Measurements from ENCODE around the gene TM2D3. TPM values are rescaled to one million over a fixed set of nuclear protein-coding genes. Genes with fewer than 3 reads are reported as not detected.
"Not testable (repeated sequence)": the region's sequence is repeated elsewhere in the genome, so short reads cannot be mapped to it uniquely, and the experiment has no call there.

The TM2D3 gene
- total and polyA plus RNA-seq, 9 donors: 46.0 to 76.9 (median 57.3) TPM

DNA sequence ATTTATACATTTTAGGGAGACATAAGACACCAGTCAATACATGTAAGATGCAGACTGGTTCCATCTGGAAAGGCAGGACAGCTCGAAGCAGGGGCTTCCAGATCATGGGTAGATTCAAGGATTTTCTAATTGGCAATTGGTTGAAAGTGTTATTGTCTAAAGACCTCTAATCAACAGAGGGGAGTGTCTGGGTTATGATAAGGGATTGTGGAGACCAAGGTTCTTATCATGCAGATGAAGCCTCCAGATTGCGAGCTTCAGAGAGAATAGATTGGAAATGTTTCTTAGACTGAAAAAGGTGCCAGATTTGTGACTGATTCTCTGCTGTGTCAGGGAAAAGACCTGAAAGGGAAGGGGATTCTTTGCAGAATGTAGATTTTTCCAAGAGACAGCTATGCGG lies 15.1 kb downstream of the TM2D3 start:
- H3K27me3 ChIP-seq: no peaks in the 10 kb centered on the region
- TF ChIP-seq POLR2A (IDR thresholded peaks at IDR 0.05) (no peak), EP300 (IDR thresholded peaks at IDR 0.05) (no peak)
- TF ChIP-seq, protein P1, sequence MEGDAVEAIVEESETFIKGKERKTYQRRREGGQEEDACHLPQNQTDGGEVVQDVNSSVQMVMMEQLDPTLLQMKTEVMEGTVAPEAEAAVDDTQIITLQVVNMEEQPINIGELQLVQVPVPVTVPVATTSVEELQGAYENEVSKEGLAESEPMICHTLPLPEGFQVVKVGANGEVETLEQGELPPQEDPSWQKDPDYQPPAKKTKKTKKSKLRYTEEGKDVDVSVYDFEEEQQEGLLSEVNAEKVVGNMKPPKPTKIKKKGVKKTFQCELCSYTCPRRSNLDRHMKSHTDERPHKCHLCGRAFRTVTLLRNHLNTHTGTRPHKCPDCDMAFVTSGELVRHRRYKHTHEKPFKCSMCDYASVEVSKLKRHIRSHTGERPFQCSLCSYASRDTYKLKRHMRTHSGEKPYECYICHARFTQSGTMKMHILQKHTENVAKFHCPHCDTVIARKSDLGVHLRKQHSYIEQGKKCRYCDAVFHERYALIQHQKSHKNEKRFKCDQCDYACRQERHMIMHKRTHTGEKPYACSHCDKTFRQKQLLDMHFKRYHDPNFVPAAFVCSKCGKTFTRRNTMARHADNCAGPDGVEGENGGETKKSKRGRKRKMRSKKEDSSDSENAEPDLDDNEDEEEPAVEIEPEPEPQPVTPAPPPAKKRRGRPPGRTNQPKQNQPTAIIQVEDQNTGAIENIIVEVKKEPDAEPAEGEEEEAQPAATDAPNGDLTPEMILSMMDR (IDR thresholded peaks at IDR 0.05): no peak
- intact Hi-C loops (cut with DNase I): no loop called here
- no peaks in the 10 kb centered on the region for H3K9me3 ChIP-seq
- H3K27ac ChIP-seq: no peak overlapping the region
- no peaks in the 10 kb centered on the region for H3K36me3 ChIP-seq
- H3K4me1 ChIP-seq (ENCODE audit: insufficient read depth): no peaks in the 10 kb centered on the region
- no peak for DNase-seq
- H3K4me3 ChIP-seq: no peak overlapping the region
- WGBS, 3 donors: 82 to 85% (median 82%) methylated on average over 3 of the region's 3 CpGs

DNA sequence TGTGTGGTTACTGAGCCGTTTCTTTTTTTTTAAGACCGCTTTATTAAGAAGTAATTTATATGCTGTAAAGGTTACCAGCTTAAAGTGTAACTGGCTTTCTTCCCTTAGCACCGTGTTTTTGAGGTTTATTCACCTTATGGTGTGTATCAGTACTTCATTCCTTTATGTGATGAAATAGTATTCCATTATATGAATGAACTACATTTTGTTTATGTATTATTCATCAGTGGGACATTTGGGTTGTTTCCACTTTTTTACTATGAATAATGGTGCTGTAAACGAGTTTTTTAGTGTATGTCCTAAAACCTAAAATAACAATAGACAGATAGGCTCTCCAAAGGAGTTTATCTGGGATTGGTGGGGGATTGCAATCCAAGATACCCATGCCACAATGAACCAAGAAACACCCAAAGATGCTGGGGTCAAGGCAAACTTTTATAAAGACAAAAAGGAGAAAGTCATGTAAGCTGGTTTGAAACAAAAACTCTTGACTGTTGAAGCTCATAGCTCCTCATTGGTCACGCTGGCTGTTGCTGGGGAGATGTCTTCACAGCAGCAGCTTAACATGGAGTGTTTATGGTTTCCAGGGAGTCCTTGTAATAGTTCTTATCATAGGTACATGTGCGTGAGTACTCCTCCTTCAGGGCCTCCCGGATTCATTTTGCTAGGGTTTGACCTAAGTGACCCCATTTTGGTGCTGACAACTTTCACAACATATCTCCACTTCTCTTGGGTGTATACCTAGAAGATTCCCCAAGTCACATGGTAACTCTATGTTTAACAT lies 16.0 kb downstream of the TM2D3 start:
- no peaks in the 10 kb centered on the region for H3K4me1 ChIP-seq (ENCODE audit: insufficient read depth)
- TF ChIP-seq, protein P1 (IDR thresholded peaks at IDR 0.05): no peak
- TF ChIP-seq POLR2A (IDR thresholded peaks at IDR 0.05) (no peak), EP300 (IDR thresholded peaks at IDR 0.05) (no peak)
- intact Hi-C loops (cut with DNase I): no loop called here

DNA sequence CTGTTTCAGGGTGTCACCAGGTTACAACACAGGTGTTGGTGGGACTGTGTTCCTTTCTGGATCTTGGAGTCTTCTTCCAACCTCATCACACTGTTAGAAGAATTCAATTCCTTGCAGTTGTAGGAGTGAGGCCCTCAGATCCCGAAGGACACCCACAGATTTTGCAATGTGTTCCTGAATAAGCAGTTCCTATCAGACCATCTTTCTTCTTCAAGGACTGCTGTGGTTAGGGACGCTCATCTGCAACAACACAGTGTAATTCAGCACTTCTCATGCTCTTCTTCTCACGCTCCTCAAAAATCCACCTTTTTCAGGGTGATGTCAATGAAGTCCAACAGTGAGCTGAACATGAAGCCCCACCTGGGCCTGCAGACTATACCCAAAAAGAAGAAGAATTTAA lies 18.8 kb downstream of the TM2D3 start:
- no peak for DNase-seq
- H3K4me1 ChIP-seq (ENCODE audit: insufficient read depth): no peaks in the 10 kb centered on the region
- H3K9me3 ChIP-seq: no peaks in the 10 kb centered on the region
- no peaks in the 10 kb centered on the region for H3K27me3 ChIP-seq
- no peak for TF ChIP-seq POLR2A (IDR thresholded peaks at IDR 0.05)
- TF ChIP-seq, protein P1 (IDR thresholded peaks at IDR 0.05): no peak
- TF ChIP-seq EP300 (IDR thresholded peaks at IDR 0.05): no peak
- no peak overlapping the region for H3K27ac ChIP-seq
- 35 to 48% (median 36%) methylated on average over 3 of the region's 3 CpGs for WGBS, 3 donors
- intact Hi-C loops (cut with DNase I): no loop called here
- no peaks in the 10 kb centered on the region for H3K36me3 ChIP-seq
- no peak overlapping the region for H3K4me3 ChIP-seq

More for the DNA sequence above, 16.0 kb downstream of the TM2D3 start:
- Histone ChIP-seq H3K36me3 (no peaks in the 10 kb centered on the region), H3K4me3 (no peak overlapping the region), H3K27ac (no peak overlapping the region), H3K9me3 (no peaks in the 10 kb centered on the region), H3K27me3 (no peaks in the 10 kb centered on the region)
- DNase-seq: no peak
- 65 to 70% (median 66%) methylated on average over 7 of the region's 7 CpGs for WGBS, 3 donors

DNA sequence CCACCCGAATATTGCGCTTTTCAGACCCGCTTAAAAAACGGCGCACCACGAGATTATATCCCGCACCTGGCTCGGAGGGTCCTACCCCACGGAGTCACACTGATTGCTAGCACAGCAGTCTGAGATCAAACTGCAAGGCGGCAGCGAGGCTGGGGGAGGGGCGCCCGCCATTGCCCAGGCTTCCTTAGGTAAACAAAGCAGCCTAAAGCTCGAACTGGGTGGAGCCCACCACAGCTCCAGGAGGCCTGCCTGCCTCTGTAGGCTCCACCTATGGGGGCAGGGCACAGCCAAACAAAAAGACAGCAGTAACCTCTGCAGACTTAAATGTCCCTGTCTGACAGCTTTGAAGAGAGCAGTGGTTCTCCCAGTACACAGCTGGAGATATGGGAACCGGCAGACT lies 25.5 kb downstream of the TM2D3 start:
- H3K27me3 ChIP-seq; DNase-seq; H3K9me3 ChIP-seq; H3K4me3 ChIP-seq; intact Hi-C loops (cut with DNase I); H3K27ac ChIP-seq; H3K36me3 ChIP-seq; H3K4me1 ChIP-seq (ENCODE audit: insufficient read depth): not testable (repeated sequence)
- 88 to 90% (median 89%) methylated on average over 8 to 15 of the region's 15 CpGs for WGBS, 3 donors

DNA sequence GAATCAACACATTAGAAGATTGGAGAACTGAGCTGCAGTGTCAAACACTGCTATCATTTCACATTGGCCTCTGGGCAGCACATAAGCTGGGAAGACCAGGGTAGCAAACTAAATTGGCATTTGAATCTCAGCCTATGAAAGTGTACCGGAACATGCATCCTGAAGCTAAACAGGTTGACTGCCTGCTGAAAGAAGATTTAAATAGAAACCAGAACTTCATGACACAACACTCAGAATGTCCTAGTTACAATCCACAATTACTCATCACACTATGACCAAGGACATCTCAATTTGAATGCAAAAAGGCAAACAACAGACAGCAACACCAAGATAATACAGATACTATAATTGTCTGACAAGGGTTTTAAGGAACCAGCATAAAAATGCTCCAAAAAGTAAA lies 26.2 kb downstream of the TM2D3 start:
- no peak overlapping the region for H3K27ac ChIP-seq
- intact Hi-C loops (cut with DNase I): no loop called here
- H3K4me1 ChIP-seq (ENCODE audit: insufficient read depth): no peaks in the 10 kb centered on the region
- H3K9me3 ChIP-seq: no peaks in the 10 kb centered on the region
- DNase-seq: no peak
- no peaks in the 10 kb centered on the region for H3K27me3 ChIP-seq
- H3K36me3 ChIP-seq: no peaks in the 10 kb centered on the region
- no peak overlapping the region for H3K4me3 ChIP-seq
- WGBS, 3 donors: 86 to 94% (median 93%) methylated on average over 1 of the region's 1 CpG
- TF ChIP-seq EP300 (IDR thresholded peaks at IDR 0.05) (no peak), POLR2A (IDR thresholded peaks at IDR 0.05) (no peak)
- TF ChIP-seq, protein P1 (IDR thresholded peaks at IDR 0.05): no peak

Measured in ovary (tissue), 9 donors.